ENCODE results near the gene HBEGF. TPM values are rescaled to one million over a fixed set of nuclear protein-coding genes. Genes with fewer than 3 reads are reported as not detected.

HBEGF gene
- total RNA-seq, 4 donors from 2014 or later, result 8.1 to 48.4 (median 22.2) TPM

- TF ChIP-seq, protein P1, sequence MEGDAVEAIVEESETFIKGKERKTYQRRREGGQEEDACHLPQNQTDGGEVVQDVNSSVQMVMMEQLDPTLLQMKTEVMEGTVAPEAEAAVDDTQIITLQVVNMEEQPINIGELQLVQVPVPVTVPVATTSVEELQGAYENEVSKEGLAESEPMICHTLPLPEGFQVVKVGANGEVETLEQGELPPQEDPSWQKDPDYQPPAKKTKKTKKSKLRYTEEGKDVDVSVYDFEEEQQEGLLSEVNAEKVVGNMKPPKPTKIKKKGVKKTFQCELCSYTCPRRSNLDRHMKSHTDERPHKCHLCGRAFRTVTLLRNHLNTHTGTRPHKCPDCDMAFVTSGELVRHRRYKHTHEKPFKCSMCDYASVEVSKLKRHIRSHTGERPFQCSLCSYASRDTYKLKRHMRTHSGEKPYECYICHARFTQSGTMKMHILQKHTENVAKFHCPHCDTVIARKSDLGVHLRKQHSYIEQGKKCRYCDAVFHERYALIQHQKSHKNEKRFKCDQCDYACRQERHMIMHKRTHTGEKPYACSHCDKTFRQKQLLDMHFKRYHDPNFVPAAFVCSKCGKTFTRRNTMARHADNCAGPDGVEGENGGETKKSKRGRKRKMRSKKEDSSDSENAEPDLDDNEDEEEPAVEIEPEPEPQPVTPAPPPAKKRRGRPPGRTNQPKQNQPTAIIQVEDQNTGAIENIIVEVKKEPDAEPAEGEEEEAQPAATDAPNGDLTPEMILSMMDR (IDR thresholded peaks at IDR 0.05; ENCODE audit: low read depth), result no peak
Measured at GRCh38 chr5:140360101-140360500, 13.7 kb upstream of the HBEGF start, which contains the start of gene SLC4A9. Gene SLC4A9, plus strand, starts transcription at chr5:140360194. Its CDS starts 43 bp downstream, at chr5:140360237.

- TF ChIP-seq, protein P1 (IDR thresholded peaks at IDR 0.05; ENCODE audit: low read depth), result no peak
Measured at GRCh38 chr5:140358738-140359310, 12.4 kb upstream of the HBEGF start.

DNA sequence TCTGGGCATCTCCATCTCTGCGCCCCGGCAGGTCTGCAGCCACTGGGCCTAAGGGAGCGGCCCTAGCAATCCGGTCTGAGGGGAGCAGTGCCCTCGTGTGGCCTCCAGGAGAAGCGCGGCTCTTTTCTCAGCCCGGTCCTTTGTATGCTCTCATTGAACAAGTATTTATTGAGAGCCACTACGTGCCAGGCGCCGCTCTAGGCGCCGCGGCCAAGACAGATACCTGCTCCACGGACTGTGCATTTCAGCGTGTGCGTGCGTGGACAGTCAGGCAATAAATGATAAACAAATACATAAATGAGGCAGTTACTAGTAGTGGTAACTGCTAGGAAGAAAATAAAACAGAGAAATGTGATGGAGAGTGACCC, 11.3 kb upstream of the HBEGF start:
- TF ChIP-seq, protein P1 (IDR thresholded peaks at IDR 0.05; ENCODE audit: low read depth), result no peak

GRCh38 chr5:140356853-140357725, 10.7 kb upstream of the HBEGF start:
- TF ChIP-seq, protein P1 (IDR thresholded peaks at IDR 0.05; ENCODE audit: low read depth), result no peak

- TF ChIP-seq, protein P1 (IDR thresholded peaks at IDR 0.05; ENCODE audit: low read depth), result no peak
Measured at GRCh38 chr5:140355546-140355945, 9.1 kb upstream of the HBEGF start.

DNA sequence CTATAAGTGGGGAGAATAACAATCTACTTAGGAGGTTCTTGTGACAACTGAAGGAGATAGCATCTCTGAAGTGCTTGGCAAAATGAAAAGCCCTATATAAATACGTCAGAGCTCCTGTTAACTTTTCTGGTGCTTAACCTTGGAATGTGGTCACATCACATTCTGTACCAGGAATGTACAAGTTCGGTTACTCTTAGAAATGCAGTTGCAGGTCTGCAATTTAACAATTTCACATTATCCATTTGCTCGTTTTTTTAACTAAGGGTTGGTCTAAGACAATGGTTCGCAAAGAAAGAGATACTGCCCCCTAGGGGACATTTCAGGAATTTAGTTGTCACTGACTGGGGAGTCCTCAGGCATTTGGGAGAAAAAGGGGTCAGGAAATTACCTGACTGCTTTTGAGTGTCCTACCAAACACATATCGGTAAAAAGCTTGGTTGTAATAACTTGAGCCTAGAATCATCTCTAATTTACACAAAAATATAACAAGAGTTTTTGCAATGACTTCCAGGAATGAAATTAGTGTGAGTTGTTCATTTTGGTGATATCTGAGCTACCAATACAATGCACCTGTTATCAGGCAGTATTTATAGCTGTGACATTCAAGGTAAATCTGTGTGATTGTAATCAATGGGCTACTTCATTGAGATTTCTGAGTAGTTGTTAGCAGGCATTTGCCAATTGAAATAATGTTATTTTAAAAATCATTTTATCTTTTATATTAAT, 5.4 kb upstream of the HBEGF start:
- TF ChIP-seq, protein P1 (IDR thresholded peaks at IDR 0.05; ENCODE audit: low read depth), result no peak

GRCh38 chr5:140349244-140349643, 2.8 kb upstream of the HBEGF start:
- TF ChIP-seq, protein P1 (IDR thresholded peaks at IDR 0.05; ENCODE audit: low read depth), result no peak

Data from subcutaneous adipose tissue (tissue), 4 donors.